Ecto neural progenitor cell (in vitro differentiated cells): ENCODE data around the gene HBA2.
"Not testable (repeated sequence)": the region's sequence is repeated elsewhere in the genome, so short reads cannot be mapped to it uniquely, and the experiment has no call there.

Experiments used
- DNase-seq: peaks from one replicate; pipeline ENCODE4 v3.0.0-alpha.2; 2018; ENCODE audit warnings: low spot score

HBA2 gene

DNA sequence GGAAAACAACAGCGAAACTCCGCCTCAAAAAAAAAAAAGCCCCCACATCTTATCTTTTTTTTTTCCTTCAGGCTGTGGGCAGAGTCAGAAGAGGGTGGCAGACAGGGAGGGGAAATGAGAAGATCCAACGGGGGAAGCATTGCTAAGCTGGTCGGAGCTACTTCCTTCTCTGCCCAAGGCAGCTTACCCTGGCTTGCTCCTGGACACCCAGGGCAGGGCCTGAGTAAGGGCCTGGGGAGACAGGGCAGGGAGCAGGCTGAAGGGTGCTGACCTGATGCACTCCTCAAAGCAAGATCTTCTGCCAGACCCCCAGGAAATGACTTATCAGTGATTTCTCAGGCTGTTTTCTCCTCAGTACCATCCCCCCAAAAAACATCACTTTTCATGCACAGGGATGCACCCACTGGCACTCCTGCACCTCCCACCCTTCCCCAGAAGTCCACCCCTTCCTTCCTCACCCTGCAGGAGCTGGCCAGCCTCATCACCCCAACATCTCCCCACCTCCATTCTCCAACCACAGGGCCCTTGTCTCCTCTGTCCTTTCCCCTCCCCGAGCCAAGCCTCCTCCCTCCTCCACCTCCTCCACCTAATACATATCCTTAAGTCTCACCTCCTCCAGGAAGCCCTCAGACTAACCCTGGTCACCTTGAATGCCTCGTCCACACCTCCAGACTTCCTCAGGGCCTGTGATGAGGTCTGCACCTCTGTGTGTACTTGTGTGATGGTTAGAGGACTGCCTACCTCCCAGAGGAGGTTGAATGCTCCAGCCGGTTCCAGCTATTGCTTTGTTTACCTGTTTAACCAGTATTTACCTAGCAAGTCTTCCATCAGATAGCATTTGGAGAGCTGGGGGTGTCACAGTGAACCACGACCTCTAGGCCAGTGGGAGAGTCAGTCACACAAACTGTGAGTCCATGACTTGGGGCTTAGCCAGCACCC is 2.6 kb downstream of the HBA2 start:
- DNase-seq, result no peak

DNA sequence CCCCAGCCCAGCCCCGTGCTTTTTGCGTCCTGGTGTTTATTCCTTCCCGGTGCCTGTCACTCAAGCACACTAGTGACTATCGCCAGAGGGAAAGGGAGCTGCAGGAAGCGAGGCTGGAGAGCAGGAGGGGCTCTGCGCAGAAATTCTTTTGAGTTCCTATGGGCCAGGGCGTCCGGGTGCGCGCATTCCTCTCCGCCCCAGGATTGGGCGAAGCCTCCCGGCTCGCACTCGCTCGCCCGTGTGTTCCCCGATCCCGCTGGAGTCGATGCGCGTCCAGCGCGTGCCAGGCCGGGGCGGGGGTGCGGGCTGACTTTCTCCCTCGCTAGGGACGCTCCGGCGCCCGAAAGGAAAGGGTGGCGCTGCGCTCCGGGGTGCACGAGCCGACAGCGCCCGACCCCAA is 3.3 kb downstream of the HBA2 start:
- not testable (repeated sequence) for DNase-seq

DNA sequence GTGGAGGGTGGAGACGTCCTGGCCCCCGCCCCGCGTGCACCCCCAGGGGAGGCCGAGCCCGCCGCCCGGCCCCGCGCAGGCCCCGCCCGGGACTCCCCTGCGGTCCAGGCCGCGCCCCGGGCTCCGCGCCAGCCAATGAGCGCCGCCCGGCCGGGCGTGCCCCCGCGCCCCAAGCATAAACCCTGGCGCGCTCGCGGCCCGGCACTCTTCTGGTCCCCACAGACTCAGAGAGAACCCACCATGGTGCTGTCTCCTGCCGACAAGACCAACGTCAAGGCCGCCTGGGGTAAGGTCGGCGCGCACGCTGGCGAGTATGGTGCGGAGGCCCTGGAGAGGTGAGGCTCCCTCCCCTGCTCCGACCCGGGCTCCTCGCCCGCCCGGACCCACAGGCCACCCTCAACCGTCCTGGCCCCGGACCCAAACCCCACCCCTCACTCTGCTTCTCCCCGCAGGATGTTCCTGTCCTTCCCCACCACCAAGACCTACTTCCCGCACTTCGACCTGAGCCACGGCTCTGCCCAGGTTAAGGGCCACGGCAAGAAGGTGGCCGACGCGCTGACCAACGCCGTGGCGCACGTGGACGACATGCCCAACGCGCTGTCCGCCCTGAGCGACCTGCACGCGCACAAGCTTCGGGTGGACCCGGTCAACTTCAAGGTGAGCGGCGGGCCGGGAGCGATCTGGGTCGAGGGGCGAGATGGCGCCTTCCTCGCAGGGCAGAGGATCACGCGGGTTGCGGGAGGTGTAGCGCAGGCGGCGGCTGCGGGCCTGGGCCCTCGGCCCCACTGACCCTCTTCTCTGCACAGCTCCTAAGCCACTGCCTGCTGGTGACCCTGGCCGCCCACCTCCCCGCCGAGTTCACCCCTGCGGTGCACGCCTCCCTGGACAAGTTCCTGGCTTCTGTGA is 4.1 kb downstream of the HBA2 start, which contains the start of gene HBA1:
HBA1 (plus strand) TSS at position 204 of the 906 bp plus-strand sequence; CDS start at position 241, 37 bp downstream.
- DNase-seq, result not testable (repeated sequence)

DNA sequence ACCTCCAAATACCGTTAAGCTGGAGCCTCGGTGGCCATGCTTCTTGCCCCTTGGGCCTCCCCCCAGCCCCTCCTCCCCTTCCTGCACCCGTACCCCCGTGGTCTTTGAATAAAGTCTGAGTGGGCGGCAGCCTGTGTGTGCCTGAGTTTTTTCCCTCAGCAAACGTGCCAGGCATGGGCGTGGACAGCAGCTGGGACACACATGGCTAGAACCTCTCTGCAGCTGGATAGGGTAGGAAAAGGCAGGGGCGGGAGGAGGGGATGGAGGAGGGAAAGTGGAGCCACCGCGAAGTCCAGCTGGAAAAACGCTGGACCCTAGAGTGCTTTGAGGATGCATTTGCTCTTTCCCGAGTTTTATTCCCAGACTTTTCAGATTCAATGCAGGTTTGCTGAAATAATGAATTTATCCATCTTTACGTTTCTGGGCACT is 4.7 kb downstream of the HBA2 start:
- DNase-seq, result no peak

DNA sequence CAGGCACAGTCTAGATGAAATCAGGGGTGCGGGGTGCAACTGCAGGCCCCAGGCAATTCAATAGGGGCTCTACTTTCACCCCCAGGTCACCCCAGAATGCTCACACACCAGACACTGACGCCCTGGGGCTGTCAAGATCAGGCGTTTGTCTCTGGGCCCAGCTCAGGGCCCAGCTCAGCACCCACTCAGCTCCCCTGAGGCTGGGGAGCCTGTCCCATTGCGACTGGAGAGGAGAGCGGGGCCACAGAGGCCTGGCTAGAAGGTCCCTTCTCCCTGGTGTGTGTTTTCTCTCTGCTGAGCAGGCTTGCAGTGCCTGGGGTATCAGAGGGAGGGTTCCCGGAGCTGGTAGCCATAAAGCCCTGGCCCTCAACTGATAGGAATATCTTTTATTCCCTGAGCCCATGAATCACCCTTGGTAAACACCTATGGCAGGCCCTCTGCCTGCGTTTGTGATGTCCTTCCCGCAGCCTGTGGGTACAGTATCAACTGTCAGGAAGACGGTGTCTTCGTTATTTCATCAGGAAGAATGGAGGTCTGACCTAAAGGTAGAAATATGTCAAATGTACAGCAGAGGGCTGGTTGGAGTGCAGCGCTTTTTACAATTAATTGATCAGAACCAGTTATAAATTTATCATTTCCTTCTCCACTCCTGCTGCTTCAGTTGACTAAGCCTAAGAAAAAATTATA is 5.4 kb downstream of the HBA2 start:
- DNase-seq, result no peak

DNA sequence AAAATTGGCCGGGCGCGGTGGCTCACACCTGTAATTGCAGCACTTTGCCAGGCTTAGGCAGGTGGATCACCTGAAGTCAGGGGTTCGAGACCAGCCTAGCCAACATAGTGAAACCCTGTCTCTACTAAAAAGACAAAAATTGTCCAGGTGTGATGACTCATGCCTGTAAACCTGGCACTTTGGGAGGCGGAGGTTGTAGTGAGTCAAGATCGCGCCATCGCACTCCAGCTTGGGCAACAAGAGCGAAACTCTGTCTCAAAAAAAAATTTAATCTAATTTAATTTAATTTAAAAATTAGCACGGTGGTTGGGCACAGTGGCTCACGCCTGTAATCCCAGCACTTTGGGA is 6.0 kb downstream of the HBA2 start:
- DNase-seq, result no peak

DNA sequence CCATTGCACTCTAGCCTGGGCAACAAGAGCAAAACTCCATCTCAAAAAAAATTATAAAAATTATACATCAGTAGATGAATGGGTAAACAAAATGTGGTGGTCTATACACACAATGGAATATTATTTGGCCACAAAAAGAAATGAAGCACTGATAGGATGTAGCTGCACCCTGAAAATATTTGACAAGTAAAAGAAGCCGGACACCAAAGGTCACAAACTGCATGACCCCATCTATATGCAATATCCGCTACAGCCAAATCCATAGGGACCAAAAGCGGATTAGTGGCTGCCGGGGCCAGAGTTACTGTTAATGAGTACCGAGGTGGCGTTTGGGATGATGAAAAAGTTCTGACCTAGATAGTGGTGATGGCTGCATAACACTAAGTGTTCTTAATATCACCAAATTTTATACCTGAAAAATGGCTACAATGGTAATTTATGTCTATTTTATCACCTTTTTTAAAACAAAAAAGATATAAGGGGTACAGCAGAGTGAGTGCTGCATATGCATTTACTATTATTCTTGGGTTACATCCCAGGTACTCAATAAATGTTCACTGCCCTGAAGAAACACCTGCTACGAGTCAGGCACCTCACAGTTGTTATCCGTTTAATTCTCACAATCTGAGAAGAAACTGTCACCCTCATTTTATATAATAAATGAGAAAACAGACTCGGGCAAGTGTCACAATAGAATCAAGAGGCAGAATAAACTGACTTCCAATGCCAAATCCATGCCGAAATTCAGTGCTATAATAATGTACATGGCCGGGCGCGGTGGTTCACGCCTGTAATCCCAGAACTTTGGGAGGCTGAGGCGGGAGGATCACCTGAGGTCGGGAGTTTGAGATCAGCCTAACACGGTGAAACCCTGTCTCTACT is 6.8 kb downstream of the HBA2 start:
- no peak for DNase-seq

DNA sequence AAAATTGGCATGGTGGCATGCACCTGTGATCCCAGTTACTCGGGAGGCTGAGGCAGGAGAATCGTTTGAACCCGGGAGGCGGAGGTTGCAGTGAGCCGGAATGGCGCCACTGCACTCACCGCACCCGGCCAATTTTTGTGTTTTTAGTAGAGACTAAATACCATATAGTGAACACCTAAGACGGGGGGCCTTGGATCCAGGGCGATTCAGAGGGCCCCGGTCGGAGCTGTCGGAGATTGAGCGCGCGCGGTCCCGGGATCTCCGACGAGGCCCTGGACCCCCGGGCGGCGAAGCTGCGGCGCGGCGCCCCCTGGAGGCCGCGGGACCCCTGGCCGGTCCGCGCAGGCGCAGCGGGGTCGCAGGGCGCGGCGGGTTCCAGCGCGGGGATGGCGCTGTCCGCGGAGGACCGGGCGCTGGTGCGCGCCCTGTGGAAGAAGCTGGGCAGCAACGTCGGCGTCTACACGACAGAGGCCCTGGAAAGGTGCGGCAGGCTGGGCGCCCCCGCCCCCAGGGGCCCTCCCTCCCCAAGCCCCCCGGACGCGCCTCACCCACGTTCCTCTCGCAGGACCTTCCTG is 7.5 kb downstream of the HBA2 start, which contains the start of gene HBQ1:
HBQ1 (plus strand) TSS at position 359 of the 575 bp plus-strand sequence; CDS start at position 387, 28 bp downstream.
- DNase-seq, result peak; percentile 80

DNA sequence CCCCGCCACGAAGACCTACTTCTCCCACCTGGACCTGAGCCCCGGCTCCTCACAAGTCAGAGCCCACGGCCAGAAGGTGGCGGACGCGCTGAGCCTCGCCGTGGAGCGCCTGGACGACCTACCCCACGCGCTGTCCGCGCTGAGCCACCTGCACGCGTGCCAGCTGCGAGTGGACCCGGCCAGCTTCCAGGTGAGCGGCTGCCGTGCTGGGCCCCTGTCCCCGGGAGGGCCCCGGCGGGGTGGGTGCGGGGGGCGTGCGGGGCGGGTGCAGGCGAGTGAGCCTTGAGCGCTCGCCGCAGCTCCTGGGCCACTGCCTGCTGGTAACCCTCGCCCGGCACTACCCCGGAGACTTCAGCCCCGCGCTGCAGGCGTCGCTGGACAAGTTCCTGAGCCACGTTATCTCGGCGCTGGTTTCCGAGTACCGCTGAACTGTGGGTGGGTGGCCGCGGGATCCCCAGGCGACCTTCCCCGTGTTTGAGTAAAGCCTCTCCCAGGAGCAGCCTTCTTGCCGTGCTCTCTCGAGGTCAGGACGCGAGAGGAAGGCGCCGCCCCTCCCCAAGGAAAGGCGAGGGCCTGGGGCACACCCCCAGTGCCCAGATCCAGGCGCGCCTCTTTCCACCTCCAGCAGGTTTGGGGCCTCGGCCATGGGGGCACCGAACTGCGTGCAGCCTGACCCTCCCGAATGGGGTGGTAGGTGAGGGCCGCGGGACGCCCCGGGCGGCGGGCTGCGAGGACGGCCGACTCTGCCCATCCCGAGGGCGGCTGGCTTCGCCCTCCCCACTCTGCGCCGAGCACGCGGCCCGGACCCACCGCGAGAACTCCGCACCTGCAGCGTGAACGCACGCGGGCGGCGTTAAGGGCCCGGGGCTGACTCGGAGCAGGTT is 8.2 kb downstream of the HBA2 start:
- peak; percentile 92 for DNase-seq

DNA sequence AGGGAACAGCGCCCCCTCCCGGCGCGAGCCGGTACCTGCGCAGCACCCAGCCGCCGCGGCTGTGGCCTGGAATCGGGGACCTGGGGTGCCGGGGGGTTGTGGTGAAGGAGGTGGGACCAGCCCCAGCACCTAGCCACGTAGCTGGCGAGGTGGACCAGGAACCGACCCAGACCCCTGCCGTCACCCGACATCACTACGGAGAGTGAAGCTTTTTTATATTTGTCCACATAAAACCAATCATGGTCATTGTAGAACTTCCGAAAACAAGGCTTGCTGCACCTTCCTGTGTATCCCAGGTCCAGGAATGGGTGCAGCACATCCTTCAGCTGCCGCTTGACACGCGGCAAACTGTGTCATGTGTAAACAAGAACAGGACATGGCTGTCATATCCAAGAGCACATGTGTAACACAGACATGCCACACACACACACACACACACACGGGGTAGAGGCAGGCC is 8.9 kb downstream of the HBA2 start:
- no peak for DNase-seq

DNA sequence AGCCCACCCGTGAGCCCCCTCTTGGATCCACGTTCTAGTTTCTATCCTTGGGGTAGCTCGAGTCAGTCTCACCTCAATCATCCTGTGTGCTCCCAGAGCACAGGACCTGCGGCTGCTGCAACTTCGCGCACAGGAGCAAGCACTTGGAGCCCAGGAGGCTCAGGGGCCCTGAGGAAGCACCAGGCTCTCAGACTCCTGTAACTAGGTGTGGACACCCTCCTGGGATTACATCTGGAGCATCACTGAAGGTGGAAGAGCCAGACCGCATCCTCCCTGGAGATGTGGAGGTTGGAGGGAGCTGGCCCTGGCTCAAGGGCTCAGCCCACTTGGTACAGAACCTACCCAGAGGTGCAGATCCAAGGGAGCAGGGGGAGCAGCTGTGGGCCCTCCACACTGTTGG is 10.3 kb downstream of the HBA2 start:
- no peak for DNase-seq

DNA sequence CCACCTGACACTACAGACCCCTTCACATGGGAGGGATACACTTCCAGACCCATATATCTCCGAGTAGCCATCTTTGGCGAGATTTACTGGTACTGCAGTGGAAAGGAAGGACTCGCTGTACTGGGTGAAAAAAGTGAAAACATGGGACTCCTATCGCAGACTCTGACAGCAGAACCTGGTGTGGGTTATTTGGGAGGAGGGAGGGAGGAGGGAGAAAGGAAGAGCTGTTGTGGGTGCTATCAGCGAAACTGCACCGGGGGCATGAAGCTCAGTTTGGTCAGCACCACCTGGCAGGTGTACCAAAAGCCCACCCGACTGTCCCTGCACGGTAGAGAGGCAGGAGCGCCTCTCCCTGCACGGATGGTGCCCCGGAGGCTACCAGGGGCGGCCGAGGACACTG is 12.5 kb downstream of the HBA2 start:
- DNase-seq, result no peak

DNA sequence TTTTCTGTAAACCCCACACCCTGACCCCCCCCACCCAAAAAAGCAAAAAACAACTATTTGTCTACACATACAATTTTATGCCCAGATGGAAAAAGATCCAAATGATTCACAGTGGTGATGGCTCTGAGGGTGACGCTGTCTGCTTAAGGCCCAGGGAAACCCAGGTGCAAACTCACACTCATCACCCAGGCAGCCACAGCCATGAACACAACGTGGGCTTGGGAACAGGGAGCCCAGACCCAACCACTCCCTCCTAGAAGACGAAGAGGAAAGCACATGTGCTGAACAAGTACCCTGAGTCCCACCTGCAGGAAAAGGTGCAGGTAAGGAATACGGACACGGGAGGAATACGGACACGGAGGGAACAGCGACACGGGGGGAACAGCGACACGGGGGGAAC is 13.0 kb downstream of the HBA2 start:
- DNase-seq, result no peak

DNA sequence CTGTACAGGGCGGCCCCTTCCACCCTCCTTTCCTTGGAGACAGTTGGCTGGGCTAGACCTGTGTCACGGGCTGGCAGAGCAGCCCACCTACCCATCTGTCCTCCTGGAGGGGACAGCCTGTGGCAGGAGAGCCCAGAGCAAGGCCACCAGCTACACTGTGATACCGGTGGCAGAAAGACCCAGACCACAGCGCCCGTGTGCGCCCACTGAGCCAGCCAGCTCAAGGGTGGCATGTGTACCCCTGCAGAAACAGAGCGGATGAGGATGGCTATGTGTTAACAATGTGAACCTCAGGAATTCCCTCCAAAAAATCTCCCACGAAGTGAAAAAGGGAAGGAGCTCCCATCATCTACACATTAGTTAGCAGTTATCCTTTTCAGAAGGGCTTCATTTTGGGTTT is 14.7 kb downstream of the HBA2 start:
- DNase-seq, result no peak

DNA sequence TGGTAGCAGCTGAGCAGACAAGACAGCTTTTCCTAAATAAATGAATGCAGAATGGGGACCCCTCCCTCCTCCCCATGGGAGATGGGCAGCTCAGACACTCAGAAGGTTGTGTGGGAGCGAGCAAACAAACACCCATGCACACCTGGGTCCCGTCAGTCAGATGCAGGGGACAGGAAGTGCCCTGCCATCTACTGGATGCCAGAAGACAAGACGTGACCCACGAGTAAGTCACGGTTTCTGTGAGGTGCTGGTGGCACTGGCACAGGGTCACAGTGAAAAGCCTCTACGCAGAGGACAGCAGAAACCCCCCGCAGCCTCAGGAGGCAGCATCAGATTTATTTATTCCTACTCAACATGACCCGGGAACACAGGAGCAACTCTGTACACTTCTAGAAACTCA is 16.0 kb downstream of the HBA2 start:
- no peak for DNase-seq

DNA sequence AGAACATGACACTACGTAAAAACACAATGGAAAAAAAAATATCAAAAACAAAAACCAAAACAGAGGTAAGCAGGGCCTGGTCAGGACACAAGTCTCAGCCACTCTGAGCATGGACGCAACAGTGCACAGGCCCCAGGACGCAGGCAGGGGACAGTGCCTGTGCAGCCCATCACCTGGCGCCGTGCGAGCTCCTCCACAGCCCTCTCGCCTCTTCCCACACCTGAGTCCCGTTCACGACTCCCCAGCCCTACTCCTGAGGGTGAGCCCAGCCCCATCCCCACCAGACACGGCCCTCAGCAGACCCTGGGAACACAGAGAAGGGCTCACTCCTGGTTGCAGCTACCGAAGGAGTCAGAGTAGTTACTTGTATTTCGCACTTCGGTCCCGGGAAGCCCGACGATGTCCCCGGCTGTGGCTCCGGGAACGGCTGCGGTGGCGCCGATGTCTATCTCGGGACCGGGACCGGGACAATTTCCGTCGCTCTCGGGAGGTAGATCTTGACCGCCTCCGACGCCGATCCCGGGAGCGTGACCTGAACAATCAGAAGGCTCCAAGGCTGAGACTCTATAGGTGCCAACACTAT is 17.0 kb downstream of the HBA2 start:
- DNase-seq, result no peak

DNA sequence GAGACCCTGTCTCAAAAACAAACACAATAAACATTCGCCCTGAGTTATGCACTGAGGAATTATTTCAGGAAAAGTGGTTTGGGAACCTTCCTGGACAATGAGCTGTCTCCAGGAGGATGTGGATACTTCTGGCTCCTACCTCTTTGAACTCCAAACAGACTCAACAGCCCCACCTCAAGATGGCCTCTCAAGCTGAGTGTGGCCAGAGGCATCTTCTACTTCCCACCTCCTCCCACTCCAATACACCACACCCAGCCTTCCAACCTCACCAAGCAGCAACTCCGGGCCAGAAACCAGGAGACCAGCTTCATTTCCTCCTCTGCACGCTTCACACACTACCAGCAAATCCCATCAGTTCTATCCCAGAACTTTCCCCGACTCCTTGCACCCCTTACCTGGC is 19.2 kb downstream of the HBA2 start:
- DNase-seq, result no peak

DNA sequence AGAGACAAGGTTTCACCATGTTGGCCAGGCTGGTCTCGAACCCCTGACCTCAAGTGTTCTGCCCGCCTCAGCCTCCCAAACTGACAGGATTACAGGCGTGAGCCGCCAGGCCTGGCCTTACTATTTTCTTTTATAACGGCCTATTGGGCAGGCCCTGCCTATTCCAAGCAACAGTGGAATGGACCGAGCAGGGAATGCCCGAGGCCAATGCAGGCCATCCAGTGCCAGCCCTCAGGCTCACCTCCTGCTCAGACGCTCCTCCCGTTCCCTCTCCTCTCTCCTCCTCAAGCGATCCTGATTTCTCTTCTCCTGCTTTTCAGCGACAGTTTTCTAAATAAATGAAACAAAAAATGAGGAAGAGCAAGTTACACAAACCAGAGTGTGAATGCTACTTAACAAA is 20.0 kb downstream of the HBA2 start:
- no peak for DNase-seq

DNA sequence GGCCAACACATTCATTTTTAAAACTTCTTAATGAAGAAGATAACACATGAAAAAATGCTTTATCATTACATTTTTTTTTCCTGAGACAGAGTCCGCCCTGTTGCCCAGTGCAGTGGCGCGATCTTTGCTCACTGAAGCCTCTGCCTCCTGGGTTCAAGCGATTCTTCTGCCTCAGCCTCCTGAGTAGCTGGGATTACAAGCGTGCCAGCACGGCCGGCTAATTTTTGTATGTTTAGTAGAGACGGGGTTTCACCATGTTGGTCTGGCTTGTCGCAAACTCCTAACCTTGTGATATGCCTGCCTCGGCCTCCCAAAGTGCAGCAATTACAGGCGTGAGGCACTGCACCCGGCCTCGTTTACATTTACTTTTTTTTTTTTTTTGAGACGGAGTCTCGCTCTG is 20.8 kb downstream of the HBA2 start:
- DNase-seq, result no peak
